ENCODE measurements around the gene SAMD4B.
"Not testable (repeated sequence)": the region's sequence is repeated elsewhere in the genome, so short reads cannot be mapped to it uniquely, and the experiment has no call there.

SAMD4B gene

DNA sequence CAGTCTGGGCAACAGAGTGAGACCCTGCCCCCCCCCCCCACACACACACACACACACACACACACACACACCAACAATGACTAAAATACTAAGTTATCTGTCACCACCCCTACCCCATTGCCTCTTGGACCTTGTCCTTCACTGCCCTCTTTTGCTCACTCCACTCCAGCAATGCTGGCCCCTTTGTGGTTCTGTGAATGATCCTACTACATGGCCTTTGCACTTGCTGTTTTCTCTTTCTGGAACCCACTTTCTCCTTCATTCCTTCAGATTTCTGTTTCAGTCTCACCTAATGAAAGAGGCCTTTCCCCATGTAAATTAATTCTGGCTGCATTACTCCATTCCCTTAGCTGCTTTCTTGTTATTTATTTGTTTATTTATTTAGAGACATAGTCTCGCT lies 2.5 kb upstream of the SAMD4B start:
- no peak for DNase-seq

DNA sequence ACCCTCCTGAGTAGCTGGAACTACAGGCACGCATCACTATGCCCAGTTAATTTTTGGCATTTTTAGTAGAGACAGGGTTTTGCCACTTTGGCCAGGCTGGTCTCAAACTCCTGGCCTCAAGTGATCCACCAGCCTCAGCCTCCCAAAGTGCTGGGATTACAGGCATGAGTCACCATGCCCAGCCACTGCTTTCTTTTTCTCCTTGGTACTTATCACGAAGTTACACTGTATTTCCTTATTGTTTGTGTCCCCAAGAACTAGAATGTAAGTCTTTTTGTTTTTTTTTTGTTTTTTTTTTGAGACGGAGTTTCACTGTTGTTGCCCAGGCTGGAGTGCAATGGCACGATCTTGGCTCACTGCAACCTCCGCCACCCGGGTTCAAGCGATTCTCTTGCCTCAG lies 2.1 kb upstream of the SAMD4B start:
- DNase-seq = not testable (repeated sequence)

DNA sequence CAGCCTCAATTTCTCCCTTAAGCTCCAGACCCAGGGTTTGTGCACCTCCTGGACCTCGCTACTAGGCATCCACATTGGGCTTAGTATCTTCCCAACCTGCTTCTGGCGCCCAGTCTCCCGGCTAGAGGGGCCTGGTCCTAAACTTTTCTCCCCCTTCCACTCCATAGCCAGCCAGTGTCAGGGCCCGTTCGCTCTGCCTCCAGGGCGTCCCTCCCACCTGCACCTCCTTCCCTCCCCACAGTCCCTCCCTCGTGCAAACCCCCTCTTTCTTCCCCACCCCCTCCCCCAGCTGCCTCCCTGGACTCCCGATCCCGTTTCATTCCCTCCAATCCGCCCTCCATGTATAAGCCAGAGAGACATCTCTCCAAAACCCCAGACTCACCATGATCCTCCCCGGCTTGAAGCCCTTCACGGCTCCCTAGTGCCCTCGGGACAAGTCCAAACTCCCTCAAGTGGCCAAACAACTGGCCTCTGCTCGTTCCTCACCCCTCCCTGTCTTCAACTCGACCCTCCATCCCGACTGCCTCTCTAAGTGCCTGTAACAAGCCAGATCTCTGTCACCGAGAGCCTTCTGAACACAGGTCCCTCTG lies 997 bp upstream of the SAMD4B start:
- DNase-seq = no peak

DNA sequence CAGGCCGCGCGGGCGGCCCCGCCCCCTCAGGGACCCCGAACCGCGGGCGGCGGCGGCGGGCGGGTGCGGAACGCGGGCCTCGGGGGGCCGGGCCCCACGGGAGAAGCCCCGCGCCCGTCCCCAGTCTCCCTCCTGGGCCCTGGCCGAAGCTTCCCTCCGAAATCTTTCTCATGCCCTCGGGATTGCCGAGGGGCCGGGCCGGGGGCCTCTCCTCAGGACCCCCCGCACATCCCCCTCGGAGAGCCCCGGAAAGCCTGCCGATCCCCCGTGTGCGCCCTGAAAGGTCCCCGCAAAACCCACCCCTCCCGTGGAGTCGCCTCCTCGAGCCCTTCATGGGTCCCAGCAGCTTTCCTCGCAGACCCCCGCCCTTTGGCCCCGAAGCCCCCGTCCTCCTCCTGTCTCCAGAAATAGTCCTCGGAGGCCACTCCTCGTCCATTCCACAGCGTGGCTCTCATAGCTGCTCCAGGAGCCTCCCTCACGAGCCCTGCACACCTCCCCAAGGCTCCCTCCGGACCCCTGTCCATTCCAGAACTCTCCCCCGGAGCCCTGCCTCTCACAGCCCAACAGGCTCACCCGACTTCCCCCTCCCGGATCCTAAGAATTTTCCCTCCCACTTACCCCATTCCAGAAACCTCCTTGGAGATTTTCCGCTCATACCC lies 555 bp downstream of the SAMD4B start:
- no peak for DNase-seq

DNA sequence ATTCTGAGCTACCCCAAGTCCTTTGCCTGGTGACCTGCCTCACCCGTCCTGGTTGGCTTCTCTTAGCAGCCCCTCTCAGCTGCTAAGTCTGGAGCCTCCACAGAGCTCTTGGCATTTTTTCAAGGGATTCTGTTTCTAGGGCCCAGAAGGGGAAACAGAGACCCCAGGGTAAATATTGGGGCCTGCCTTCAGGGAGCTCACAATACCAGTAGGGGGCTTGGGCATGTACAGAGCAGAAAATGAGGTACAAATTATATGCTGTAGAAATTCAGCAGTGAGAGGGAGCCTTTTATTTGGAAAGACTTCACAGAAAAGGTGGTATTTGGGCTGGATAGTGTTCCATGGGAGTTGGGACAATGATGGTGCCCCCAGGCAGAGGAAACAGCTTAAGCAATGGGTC lies 3.7 kb downstream of the SAMD4B start:
- DNase-seq = no peak

DNA sequence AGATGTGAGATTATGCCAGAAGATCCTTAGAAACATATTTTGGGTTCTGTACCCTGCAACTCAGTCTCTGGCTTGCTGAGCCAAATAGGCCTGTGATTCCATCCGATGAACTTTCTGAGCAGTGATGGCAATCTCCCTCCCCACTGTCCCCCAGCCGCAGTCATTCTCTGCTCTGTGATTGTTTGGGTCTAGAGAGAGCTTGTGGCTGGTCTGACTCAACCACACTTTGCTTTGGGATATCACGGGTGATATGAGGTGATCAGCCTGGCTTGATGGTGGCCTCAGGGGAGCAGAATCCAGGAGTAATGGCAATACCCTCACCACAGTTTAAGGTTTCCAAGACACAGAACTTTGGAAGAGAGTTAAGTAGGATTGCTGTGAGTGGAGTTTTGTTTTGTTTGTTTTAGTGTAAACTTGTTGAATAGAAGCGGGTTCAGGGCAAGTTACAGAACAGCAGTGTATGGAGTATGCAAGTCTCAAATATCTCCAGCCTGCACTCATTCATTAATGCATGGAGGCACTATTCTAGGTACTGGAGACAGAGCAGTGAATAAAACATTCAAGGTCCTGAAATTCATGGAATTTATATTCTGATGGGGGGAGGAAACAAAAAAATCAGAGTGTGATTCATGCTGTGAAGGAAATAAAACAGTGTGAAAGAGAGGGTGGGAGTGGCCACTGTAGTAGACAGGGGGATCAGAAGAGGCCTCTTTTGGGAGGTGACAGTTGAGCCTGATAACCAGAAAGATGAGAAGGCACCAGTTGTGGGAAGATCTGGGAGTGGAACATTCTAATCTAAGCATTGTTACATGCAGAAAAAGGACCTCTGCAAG lies 5.3 kb downstream of the SAMD4B start:
- DNase-seq = no peak

DNA sequence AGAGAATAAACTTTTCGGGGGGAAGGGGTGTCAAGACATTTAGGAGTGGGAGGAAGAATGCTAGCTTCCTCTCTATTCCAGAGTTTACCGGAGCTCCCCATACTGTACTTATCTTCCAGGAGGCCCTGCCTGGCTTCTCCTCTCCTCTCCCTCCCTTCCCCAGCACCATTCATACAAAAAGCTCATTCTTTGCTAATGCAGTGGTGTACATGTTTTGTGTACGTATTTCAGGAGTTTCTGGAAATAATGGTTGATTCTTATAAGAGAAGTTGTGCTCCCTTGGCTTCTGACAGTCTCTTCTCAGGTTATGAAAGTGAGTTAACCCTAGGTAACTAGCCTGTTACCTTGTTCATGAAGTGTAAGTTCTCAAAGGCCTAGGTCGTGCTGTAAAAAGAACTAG lies 7.1 kb downstream of the SAMD4B start:
- DNase-seq = no peak

DNA sequence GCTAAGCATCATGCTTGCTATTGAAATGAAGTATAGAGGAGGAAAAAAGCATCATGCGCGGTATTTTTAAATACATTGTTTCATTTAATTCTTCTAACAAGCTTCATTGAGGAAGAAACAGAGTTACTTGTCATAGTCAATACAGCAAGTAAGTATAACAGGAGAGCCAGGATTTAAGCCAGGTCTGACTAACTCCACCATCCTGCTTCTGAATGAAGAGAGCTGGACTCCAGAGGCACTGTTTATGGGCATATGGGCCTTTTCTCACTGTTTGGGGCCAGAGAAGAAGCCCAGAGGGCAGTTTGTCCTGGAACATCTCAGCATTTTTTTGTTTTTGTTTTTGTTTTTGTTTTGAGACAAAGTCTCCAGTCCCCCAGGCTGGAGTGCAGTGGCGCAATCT lies 7.9 kb downstream of the SAMD4B start:
- DNase-seq = no peak

DNA sequence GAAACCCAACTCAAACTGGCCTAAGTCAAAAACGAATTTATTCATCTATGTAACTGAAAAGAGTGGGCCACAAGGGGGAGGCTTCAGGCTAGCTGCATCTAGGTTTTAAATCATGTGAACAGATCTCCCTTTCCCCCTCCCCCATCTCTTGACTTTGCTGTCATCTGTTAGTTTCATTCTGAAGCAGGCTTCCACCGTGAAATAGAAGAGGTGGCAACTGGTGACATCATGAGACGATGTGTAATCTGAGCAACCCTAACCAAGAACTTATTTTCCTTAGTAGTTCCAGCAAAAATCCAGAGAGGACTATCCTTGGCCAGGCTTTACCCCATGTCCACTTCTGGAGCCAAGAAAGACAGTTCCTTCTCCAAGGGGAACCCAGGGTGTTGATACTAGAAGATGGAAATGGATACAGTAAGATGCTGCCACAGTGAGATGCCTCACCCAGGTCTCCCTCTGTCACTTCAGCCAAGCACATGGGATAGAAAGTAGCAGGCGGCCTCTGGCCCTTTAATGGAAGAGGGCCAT lies 9.4 kb downstream of the SAMD4B start:
- DNase-seq = no peak

DNA sequence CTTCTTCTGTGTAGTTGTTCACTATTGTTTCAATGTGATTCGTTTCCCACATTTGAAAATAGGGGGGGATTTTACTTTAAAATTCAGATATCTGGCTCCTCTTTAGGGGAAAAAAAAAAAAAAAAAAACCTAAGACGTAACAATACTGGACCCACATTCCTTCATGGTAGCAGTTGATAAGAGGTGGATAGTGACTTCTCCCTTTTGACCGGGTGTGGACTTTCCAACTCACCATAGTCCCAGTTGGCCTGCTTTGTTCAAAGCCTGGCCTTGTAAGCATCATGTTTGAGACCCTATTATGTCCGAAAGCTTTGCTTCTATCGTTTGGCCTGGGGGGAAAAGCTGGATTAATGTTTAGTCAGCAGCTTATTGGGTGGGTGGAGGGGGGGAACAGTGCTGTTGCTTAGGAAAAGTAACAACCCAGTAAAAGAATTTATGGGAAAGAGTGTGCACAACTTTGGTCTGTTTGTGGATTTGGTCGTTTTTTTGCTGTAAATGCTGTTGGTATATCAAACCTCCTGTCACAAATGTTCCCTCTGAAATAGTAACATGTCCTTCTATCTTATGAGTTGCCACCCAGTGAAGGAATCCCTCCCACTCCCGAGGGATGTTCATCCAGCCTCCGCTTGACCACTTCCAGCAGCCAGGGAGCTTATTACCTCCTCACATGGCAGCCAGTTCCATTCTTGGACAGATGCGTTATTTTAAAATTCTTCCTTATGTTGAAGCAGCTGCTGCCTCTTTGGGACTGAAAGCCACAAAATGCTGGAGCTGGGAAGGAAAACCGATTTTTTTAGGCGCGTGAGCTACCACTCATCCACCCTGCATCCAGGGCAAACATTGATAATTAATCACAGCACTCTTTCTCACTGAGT lies 10.4 kb downstream of the SAMD4B start:
- DNase-seq = no peak

DNA sequence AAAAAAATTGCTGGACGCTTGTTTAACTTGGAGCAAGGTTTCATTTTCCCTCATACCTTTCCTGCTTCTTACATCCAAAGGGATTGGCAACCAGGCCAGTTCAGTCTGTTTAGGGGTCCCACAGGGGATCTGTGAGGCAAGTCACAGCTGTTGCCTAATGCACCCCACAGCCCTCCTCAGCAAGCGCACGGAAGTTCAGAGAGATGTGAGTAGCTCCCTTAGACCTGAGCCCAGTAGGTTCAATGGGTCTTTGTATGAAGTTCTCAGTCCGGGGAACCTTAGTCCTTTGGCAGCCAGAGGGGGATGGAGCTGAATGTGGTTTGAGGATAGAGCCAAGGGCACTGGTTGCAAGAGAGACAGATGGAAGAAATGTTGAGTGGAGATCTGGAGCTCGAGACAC lies 13.0 kb downstream of the SAMD4B start:
- no peak for DNase-seq

DNA sequence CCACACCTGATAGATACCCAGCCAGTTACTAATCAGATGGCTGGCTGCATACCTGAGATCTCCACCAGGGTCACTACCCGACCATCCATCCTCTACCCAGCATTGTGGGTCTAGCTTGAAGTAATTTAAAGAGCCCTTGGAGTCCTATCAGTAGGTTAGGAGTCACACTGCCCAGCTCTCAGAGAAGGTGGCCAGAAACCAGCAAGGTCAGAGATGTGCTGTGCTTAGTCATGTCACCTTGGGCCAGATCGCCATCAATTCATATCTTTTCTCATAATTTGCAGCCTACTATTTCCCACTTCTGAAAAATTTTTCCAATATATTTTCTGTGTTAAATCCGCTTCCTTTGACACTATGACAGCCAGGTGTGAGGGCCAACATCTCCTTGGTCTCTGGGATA lies 13.9 kb downstream of the SAMD4B start:
- no peak for DNase-seq

DNA sequence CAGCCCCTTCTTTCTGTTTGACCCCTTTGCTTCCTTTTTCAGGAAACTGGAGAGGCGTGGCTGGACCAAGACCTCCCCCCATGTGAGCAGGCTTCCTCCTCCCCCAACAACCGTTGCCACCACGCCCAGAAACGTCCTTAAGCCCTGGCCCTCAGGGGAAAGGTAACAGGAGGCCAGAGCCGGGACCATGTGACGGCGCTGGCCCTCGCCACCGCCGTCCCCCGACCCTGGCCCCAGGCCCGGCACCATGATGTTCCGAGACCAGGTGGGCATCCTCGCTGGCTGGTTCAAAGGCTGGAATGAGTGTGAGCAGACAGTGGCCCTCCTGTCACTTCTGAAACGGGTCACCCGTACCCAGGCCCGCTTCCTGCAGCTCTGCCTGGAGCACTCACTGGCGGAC lies 14.4 kb downstream of the SAMD4B start:
- DNase-seq = no peak

DNA sequence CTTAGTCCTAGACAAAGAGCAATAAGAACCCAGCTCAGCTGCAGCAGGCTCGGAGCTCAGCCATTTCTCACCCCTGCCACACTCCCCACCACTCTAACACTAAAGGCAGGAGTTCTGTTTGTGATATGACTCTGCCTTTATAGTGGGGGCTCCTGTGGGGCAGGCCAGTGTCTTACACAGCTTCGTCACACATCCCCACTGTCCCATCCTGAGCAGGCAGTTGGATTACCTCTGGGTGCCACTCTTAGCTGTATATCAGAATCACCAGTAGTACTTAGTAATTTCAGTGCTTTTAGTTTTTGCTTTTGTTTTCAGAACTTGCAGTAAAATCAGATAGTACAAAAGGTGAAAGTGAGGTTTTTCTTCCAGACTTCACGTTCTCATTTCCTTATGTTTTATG lies 16.8 kb downstream of the SAMD4B start:
- DNase-seq = no peak

DNA sequence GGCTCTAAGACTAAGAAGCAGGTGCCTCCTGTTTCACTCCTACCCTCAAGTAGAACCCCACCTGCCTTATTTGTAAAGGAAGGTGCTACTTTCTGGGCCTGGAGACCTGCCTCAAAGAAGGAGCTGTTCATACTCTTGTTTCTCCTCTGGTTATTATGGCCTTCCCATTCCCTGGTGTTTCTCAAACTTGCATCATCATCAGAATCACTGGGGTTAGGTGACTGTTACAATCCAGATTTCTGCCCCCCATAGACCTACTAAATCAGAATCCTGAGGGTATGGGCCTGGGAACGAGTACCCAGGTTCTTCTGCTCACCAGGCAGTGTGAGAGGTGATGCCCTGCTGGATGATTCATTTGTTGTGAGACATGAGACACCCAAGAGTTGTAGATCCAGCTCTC lies 18.4 kb downstream of the SAMD4B start:
- DNase-seq = no peak

DNA sequence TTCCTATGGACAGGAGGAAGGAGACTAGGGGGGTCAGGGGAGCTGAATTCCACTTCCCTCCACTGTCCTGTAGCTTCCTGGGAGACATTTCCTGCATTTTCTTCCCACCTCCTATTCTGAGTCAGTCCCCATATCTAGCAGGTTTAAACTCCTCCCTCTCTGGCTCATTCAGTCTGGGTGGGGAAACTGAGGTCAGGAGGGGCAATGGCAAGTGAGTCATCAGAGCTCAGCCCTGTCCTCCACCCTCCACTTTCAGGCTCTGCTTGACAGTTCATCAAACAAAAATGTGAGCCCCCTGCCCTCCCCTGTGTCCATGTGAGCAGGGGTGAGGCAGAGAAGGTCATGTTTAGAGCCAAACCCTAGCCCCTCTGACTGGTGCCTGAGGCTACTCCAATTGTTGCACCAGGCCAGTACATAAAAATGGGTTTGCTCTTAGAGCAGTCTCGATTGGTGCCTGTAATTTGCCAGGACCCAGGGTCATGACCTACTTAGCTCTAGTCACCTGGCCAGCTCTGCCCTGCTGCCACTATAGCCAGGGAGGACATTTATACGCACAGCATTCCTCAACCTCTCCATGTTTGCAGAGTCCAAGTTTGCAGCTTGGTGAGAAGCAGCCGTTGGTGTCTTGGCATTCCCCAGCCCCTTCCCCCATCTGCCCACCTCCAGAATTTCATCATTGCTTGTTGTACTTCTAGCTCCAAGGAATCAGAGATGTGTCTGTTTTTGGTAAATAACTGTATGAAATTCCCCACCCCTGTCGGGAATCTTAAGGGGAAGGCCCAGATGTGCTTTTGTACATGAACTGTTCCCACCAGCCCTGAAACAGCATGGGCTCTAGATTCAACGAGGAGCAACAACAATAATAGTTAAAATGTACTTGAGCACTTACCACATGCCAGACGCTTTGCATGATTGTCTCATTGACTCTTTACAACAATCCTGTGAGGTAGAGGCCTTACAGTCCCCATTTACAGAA lies 20.7 kb downstream of the SAMD4B start:
- DNase-seq = no peak

DNA sequence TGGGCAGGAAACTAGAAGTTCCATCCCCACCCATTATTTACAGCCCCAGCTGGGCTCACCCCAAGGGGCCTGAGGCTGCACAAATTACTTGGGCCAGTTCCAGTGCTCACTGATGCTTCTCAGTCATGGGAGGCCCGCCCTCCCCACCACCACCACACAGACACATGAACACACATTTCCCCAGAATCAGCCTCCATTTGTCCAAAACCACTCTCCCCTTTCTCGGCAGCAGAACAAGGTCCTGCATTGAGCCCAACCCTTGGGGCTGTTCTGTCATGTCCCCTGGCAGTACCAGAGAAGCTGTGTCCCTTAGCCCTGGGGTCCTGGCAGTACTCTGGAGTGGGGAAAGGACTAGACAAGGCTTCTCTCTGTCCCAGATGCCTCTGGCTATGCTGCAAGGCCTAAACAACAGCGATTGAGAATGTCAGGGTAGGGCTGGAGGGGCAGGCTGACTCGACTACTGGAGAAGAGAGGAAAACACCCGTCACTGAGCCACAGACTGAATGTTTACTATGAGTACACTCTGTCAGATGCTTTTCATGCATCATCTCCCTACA lies 21.8 kb downstream of the SAMD4B start:
- peak; percentile 29 for DNase-seq

DNA sequence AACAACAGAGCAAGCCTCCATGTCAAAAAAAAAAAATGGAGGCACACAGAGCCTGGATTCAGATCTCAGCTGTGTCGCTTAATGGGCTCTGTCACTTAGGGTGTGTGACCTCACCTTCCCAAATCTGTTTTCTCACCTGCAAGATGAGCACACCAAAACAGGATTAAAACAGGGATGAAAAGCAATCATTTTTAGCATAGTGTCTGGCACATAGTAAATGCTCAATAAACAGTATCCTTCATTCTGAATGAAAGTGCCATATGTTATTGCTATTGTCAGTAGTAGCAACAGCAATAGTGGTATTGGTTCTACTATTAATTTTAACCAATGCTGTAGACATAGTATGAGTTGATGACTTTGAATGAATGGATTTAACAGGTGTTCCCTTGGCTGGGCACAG lies 23.3 kb downstream of the SAMD4B start:
- no peak for DNase-seq

DNA sequence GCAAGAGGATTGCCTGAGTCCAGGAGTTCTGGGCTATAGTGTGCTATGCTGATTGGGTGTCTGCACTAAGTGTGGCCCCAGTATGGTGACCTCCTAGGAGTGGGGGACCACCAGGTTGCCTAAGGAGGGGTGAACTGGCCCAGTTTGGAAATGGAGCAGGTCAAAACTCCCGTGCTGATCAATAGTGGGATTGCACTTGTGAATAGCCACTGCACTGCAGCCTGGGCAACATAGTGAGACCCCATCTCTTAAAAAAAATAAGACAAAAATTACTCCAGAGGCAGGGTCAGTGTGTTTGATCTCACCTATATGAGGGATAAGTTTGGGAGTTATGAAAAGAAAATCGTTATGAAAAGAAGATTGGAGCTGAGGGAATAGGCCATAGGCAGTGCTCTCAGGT lies 27.0 kb downstream of the SAMD4B start:
- no peak for DNase-seq

DNA sequence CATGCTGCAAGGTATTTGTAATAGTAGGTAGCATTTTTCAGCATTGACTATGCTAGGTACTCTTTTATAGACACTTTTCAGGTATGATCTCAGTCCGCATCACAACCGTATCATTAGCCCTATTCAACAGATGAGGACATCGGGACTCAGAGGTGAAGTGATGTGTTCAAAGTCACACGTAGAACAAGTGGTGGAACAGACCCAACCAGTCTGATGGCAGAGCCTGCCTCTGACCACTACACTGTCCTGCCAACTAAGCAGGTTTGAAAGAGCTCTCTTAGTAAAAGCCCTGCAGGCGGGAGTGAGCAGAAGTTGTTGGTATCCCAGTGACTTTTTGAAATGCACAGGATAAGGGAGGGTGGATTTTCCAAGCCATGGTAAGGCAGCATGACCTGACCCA lies 28.5 kb downstream of the SAMD4B start:
- DNase-seq = no peak

DNA sequence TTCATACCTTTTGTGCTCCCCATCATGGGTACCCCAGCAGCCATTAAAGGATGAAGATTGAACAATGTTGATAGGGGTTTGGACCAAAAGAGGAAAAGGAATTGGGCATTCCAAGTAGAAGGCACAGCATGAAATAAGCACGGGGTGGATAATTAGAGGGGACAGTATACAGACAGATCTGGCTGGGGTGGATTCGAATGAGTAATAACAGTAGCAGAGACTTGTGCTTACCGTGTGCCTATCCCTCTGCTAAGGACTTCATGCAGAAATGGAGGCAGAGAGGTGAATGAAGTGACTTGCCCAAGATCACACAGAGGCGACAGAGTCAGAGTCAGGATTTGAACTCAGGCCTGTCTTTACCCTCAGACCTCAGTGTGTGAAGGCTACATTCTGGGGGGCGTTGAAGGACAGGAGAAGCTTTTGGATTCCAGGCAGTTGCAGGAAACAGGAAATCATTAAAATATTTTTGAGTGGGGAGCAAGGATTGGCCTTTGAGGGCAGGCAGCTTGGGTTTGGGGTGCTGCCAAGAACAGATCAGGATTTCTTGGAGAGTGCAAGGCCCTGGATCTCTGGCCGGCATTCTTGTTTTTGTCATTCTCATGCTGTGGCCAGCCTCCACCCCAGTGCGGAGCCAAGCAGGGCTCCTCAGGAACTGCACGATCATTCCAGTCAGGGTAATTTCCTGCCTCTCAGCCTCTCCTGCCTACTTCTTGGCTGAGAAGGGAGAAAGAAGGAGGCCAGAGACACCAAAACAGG lies 30.0 kb downstream of the SAMD4B start:
- DNase-seq = peak; percentile 75

All from amniotic stem cell (primary cell).